ENCODE results near the gene RTCA.

RTCA gene

DNA sequence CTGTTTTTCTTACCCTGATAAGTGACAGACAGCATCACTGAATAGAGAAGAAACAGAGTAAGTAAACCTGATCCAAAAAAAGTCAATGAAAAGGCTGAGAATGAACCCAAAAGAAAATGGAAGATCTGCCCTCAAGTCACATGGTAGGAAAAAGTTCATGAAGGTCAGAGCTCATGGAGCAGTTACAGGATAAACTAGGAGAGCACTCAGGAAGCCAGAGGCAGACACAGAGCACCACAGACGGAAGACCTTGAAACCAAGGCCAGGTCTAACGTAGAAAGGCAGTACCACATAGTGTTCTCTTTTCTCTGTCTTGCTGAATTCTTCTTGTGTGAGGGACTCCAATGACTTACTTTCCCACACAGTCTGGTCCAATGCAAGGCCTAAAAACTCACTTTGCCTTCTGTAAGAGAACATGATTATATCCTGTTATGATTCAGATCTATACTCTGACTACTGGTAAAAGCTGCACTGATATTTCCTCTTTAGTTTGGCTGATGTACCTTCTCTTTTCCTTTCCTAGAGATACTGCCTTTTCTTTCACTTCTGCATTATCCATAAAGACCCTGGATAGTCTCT, 40.8 kb downstream of the RTCA start:
- H3K4me3 ChIP-seq (ENCODE audit: low read depth, low read length): no peak overlapping the region
- TF ChIP-seq, protein P1, sequence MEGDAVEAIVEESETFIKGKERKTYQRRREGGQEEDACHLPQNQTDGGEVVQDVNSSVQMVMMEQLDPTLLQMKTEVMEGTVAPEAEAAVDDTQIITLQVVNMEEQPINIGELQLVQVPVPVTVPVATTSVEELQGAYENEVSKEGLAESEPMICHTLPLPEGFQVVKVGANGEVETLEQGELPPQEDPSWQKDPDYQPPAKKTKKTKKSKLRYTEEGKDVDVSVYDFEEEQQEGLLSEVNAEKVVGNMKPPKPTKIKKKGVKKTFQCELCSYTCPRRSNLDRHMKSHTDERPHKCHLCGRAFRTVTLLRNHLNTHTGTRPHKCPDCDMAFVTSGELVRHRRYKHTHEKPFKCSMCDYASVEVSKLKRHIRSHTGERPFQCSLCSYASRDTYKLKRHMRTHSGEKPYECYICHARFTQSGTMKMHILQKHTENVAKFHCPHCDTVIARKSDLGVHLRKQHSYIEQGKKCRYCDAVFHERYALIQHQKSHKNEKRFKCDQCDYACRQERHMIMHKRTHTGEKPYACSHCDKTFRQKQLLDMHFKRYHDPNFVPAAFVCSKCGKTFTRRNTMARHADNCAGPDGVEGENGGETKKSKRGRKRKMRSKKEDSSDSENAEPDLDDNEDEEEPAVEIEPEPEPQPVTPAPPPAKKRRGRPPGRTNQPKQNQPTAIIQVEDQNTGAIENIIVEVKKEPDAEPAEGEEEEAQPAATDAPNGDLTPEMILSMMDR (IDR thresholded peaks at IDR 0.05; ENCODE audit: control insufficient read depth, extremely low read depth, insufficient read depth): no peak
- DNase-seq (ENCODE audit: low read depth): no peak

DNA sequence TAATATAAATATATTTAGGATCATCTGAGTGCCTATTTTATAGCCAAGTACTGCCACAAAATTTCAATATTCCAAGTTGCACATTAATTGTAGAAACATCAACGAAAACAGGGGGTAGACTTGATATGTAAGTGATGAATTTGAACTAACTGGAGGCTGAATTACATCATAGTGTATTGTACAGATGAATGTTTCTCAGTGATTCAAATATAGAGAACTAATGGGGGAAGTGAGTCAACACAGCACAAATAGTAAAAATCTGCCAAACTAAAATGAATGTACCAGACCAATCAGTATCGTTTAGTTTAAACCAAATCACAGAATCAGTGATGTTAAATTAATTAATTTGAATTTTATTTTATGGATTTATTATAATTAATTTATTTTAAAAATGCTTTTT, 42.8 kb downstream of the RTCA start:
- no peak for DNase-seq (ENCODE audit: low read depth)
- TF ChIP-seq, protein P1 (IDR thresholded peaks at IDR 0.05; ENCODE audit: control insufficient read depth, extremely low read depth, insufficient read depth): no peak
- H3K4me3 ChIP-seq (ENCODE audit: low read depth, low read length): no peak overlapping the region

DNA sequence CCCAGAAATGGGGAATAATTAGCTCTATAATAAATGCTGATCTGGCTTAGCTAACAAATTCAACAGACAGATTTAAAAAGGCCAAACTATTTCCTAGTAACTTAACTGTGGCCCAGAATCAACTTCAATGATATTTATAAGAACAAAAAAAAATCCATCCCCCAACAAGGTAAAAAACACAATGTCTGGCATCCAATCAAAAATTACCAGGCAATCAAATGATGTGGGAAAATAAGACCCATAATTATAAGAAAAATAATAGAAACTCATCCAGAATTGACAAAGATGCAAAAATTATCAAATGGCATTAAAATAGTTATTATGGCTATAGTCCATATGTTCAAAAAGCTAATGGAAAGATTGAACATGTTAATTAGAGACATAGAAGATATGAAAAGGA, 43.8 kb downstream of the RTCA start:
- TF ChIP-seq, protein P1 (IDR thresholded peaks at IDR 0.05; ENCODE audit: control insufficient read depth, extremely low read depth, insufficient read depth): no peak
- H3K4me3 ChIP-seq (ENCODE audit: low read depth, low read length): no peak overlapping the region
- no peak for DNase-seq (ENCODE audit: low read depth)

DNA sequence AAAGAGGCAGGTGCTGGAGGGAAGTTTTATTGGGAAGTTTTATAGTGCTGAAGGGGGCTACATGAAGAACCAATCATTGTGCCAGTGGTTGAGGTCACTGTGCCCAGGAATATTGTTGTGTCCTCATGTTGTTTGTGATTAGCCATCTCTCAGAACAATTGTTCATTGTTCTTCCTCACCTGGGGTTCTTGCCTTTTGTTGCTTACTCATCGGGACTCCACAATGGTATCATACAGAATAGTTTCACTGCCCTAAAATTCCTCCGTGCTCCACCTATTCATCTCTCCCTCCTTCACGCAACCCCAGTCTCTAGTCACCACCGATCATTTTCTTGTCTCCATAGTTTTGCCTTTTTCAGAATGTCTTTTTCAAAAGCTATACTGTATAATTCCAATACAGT, 47.4 kb downstream of the RTCA start:
- DNase-seq (ENCODE audit: low read depth): no peak
- TF ChIP-seq, protein P1 (IDR thresholded peaks at IDR 0.05; ENCODE audit: control insufficient read depth, extremely low read depth, insufficient read depth): no peak
- no peak overlapping the region for H3K4me3 ChIP-seq (ENCODE audit: low read depth, low read length)

DNA sequence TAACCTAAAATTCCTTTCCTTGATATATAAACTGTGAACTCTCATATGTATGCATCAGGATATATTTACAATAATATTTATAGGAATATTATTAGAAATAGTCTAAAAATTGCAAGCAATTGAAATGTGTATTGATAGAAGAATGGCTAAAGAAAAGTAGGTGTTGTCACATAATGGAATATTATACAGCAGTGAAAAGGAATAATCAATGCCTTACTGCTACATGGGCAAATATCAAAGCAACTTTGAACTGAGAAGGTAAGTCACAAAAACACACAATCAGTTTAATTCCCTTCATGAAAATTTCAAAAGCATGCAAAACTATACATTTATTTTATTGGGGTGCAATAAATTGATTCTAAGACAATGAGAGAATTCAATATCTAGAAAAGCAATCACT, 50.6 kb downstream of the RTCA start:
- no peak overlapping the region for H3K4me3 ChIP-seq (ENCODE audit: low read depth, low read length)
- no peak for DNase-seq (ENCODE audit: low read depth)
- TF ChIP-seq, protein P1 (IDR thresholded peaks at IDR 0.05; ENCODE audit: control insufficient read depth, extremely low read depth, insufficient read depth): no peak

DNA sequence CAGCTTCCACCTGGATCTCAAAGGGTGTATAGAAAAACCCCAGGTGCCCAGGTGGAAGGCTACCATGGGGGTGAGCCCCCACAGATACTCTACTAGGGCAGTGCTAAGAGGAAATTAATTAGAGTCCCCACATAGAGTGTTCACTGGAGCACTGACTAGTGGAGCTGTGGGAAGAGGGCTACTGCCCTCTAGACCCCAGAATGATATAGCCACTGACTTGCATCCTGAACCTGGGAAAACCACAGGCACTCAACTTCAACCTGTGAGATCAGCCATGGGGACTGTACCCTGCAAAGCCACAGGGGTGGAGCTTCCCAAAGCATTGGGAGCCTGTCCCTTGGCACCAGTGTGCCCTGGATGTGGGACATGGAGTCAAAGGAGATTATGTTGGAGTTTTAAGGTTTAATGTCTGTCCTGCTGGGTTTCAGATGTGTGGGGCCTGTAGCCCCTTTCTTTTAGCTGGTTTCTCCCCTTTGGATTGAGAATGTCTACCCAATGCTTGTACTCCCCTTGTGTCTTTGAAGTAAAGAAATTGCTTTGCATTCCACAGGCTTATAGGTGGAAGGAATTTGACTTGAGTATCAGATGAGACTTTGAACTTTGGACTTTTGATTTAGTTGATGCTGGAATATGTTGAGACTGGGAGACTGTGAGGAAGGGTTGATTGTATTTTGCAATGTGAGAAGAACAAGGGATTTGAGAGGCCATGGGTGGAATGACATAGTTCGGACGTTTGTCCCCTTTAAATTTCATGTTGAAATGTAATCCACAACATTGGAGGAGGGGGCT, 54.5 kb downstream of the RTCA start:
- no peak for DNase-seq (ENCODE audit: low read depth)
- TF ChIP-seq, protein P1 (IDR thresholded peaks at IDR 0.05; ENCODE audit: control insufficient read depth, extremely low read depth, insufficient read depth): no peak
- no peak overlapping the region for H3K4me3 ChIP-seq (ENCODE audit: low read depth, low read length)
